ENCODE data around the gene CTNNA3.

DNA sequence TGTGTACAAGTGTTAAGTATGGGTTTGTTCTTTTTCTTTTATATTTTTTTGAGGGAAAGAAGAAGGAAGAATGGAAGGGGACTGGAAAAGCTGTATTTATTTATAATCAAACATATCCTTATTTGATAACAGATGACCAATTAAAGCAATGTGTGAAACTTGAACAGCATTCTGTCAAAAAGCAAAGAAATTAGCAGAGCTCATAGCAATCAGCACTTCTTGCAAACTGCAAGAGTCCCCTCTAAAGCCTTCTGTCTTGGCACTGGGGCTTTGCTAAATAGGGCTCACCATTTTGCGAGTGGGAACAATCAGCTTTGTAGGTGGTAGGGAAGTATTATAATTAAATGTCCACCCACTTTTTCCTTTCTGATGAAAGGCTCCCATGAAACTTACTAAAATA, 935.1 kb downstream of the CTNNA3 start:
- TF ChIP-seq CTCF (IDR thresholded peaks at IDR 0.05; ENCODE audit: extremely low read depth in 1 of 2, insufficient read depth in 1 of 2, low read depth in 1 of 2, low read length in 2 of 2) (no peak), EZH2 (IDR thresholded peaks at IDR 0.05; ENCODE audit: borderline replicate concordance, low read depth, low read length, severe bottlenecking) (no peak), POLR2AphosphoS5 (IDR thresholded peaks at IDR 0.05; ENCODE audit: insufficient read depth, low read depth, low read length) (no peak), GATA2 (IDR thresholded peaks at IDR 0.05; ENCODE audit: insufficient read depth, insufficient read length, low read depth, low read length) (no peak), JUN (IDR thresholded peaks at IDR 0.05; ENCODE audit: borderline replicate concordance, insufficient read depth, insufficient read length, low read depth) (no peak), POLR2A (IDR thresholded peaks at IDR 0.05; ENCODE audit: low read depth, low read length) (no peak)
